Embryonic facial prominence (tissue), 1 donor: ENCODE measurements around the gene RNF2.
"Not testable (repeated sequence)": the region's sequence is repeated elsewhere in the genome, so short reads cannot be mapped to it uniquely, and the experiment has no call there.

Experiments
- DNase-seq: peaks from one replicate; pipeline ENCODE4 v3.0.0-alpha.2; 2016; ENCODE audit errors: extremely low spot score

RNF2 gene

DNA sequence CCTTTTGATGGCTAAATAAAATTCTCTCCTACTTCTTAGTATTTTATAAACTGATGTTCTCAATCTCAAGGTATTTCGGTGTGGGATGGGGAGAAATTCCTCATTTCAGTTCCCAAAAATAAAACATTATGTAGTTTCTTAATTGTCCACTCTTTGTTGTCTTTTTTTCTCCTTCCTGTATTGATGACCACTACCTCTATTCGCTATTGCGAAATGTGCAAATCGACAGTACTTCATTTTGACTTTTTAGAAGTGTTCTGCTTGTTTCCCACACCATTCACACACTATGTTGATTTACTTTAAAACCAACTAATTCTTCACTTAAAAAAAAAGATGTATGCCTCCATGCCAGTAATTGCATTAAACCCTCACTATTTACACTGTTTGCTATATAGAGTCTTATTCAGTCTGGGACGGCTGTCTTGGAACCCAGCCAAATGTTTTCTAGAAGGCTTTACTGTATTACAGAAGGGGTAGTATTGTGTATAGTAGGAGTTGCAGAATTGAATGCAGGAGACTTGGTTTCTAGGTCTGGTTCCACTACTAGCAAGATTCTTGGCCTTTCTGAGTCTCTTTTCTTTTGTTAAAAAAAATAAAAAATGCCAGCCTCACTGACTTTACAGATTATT lies 5.6 kb downstream of the RNF2 start:
- no peak for DNase-seq

GRCh38 chr1:185053204-185053603 lies 7.8 kb downstream of the RNF2 start:
- DNase-seq: no peak

GRCh38 chr1:185054365-185055060 lies 9.2 kb downstream of the RNF2 start:
- no peak for DNase-seq

- DNase-seq: no peak
Measured at GRCh38 chr1:185058110-185058509, 12.8 kb downstream of the RNF2 start.

- no peak for DNase-seq
Measured at GRCh38 chr1:185058876-185059275, 13.5 kb downstream of the RNF2 start.

DNA sequence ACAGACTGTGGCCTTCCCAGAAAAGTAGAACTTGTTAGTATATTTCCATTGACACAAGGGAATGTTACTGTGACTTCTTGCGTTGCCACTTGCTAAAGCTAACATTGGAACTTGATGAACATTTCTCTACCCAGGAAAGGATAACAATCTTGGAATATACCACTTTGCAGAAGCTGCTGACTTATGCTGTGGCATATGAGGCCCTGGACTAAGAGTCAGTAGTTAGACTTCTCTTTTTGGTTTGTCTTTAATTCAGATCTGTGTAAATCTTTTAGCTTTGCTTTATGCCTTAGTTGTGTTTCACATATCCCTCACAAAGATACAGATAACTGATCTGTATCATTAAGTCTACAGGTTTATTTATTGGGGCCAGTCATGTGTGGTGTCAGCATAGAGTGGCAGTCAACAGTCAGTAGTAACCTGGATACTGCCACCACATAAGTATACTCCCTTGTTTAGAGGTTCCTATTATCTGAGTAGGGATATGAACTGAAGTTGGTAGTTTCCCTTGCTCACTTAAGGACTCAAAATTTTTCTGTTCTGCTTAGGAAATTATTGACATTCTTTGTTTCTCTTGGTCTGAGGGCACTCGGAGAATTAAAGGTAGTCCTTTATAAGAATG lies 14.7 kb downstream of the RNF2 start:
- no peak for DNase-seq

GRCh38 chr1:185062710-185063370 lies 17.5 kb downstream of the RNF2 start:
- no peak for DNase-seq

DNA sequence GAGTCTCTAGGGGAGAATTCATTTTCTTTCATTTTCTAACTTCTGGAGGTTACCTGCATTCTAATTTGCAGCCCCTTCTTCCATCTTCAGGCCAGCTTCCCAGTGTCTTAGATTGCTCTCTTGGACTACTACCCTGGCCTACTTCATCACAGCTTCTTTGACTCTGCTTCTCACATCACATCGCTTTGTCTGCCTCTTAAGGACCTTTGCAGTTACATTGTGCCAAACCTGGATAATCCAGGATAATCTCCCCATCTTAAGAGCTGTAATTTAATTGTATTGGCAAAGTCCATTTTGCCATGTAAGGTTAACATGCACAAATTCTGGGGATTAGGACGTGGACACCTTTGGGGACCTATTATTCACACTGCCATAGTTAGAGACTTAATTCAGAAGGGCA lies 18.4 kb downstream of the RNF2 start:
- no peak for DNase-seq

GRCh38 chr1:185065006-185065405 lies 19.6 kb downstream of the RNF2 start:
- DNase-seq: not testable (repeated sequence)

- DNase-seq: no peak
Measured at GRCh38 chr1:185066181-185066580, 20.8 kb downstream of the RNF2 start.

DNA sequence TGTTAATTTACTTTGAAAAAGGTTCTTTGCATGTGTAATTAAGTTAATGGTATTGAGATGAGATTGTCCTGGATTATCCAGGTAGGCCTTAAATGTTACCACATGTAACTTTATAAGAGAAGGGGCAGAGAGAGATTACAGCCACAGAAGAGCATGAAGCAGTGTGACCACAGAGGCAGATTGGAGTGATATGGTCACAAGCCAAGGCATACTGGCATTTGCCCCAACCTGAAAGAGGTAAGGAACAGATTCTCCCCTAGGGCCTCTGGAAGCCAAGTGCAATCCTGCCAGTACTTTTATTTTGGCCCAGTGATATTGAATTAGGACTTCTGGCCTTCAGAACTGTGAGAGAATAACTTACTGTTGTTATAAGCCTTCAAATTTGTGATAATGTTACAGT lies 23.0 kb downstream of the RNF2 start:
- no peak for DNase-seq

- no peak for DNase-seq
Measured at GRCh38 chr1:185069202-185069772, 23.9 kb downstream of the RNF2 start.

DNA sequence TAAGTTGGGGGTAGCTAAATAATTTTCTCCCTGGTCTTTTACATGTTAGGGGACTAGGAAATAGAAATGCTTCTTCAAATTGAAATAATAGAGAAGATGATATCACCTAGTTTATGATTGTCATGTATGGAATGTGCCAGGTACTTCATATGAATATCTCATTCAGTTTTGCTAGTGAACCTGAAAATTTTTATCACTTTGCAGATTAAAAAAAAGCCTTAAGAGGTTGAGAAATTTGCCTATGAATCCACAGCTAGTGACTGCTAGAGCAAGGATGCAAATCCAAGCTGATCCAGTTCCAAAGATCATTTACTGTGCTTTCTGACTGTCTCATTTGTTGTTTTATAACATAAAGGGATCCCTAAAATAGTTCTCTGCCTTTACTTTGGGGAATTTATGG lies 24.7 kb downstream of the RNF2 start:
- no peak for DNase-seq

DNA sequence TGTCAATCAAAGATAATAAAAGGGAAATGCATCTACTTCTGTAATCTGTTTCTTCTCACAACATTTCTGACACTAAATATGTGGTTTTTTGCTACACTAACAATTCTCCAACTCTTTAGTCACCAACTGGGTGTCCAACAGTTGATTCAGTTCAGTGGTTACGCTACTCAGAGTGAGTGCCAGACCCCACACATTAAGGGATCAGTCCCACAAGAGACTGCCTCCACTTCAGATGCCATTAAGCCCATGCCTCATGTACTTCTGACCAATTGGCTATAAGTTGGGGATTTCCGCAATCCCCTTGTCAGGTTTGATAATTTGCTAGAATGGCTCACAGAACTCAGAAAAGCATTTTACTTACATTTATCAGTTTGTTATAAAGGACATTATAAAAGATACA lies 28.4 kb downstream of the RNF2 start:
- DNase-seq: no peak

- DNase-seq: no peak
Measured at GRCh38 chr1:185074307-185074706, 28.9 kb downstream of the RNF2 start.

GRCh38 chr1:185075476-185075875 lies 30.1 kb downstream of the RNF2 start:
- no peak for DNase-seq

- no peak for DNase-seq
Measured at GRCh38 chr1:185077374-185077773, 32.0 kb downstream of the RNF2 start.

GRCh38 chr1:185080422-185080821 lies 35.1 kb downstream of the RNF2 start:
- no peak for DNase-seq

DNA sequence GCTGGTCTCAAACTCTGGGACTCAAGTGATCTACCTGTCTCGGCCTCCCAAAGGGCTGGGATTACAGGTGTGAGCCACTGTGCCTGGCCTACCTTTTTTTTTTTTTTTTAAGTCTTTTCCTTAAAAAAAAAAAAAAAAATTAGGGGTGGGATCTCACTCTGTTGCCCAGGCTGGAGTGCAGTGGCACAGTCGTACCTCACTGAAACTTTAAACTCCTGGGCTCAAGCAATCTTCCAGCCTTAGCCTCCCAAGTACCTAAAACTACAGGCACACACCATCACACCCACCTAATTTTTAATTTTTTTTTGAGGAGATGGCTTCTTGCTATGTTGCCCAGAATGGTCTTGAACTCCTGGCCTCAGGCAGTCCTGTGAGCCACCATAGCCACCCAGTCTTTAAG lies 38.5 kb downstream of the RNF2 start:
- no peak for DNase-seq

DNA sequence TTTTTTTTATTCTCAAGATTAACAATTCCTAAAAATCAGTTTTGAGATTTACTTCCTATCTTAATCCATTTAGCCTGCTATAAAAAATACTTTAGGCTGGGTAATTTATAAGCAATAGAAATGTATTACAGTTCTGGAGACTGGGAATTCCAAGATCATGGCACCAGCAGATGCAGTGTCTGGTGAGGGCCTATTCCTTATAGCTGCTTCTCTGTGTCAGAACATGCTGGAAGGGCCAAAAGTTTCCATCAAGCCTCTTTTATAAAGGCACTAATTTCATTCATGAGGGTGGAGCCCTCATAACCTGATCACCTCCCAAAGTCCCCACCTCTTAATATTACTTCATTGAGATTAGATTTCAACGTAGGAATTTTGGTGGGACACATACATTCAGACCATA lies 41.7 kb downstream of the RNF2 start:
- no peak for DNase-seq

- DNase-seq: no peak
Measured at GRCh38 chr1:185087746-185088145, 42.4 kb downstream of the RNF2 start.

GRCh38 chr1:185091480-185091879 lies 46.1 kb downstream of the RNF2 start:
- no peak for DNase-seq
